Activated CD4-positive, alpha-beta memory T cell treated with anti-CD3 and anti-CD28 coated beads for 36 hours (primary cell): ENCODE results near the gene CLCN1. TPM values are rescaled to one million over a fixed set of nuclear protein-coding genes. Genes with fewer than 3 reads are reported as not detected.
A peak's percentile ranks its signal among the peaks of the same experiment; 100 is the strongest.

Source experiments
- CTCF ChIA-PET: fragments of 350-600 bp; sonication (Branson Sonifier 250); formaldehyde crosslinking; loops from one replicate; lab custom pipeline; 2021; ENCODE audit warnings: antibody characterized with exemption, inconsistent platforms; lab: Charles Lee
- POLR2A ChIA-PET: fragments of 350-600 bp; sonication (Branson Sonifier 250); formaldehyde crosslinking; loops from one replicate; lab custom pipeline; 2021; ENCODE audit warnings: antibody characterized with exemption; lab: Charles Lee
- DNase-seq: peaks from one replicate; pipeline ENCODE4 v3.0.0-alpha.2; 2020
- H3K27ac Mint-ChIP-seq: one replicate; pipeline ENCODE4 v1.8.0; 2021; ENCODE audit warnings: mixed read lengths
- H3K27me3 Mint-ChIP-seq: one replicate; pipeline ENCODE4 v1.8.0; 2021; ENCODE audit warnings: mixed read lengths
- H3K36me3 Mint-ChIP-seq: one replicate; pipeline ENCODE4 v1.8.0; 2021; ENCODE audit warnings: mixed read lengths
- H3K4me1 Mint-ChIP-seq: one replicate; pipeline ENCODE4 v1.8.0; 2021; ENCODE audit warnings: low read depth, mixed read lengths
- H3K4me3 Mint-ChIP-seq: one replicate; pipeline ENCODE4 v1.8.0; 2021; ENCODE audit warnings: mild to moderate bottlenecking, mixed read lengths
- H3K9me3 Mint-ChIP-seq: one replicate; pipeline ENCODE4 v1.8.0; 2021; ENCODE audit warnings: mixed read lengths
- intact Hi-C: fragments of 100-400 bp; cut with micrococcal nuclease; formaldehyde crosslinking; loops from one replicate; pipeline ENCODE4 v1.15.1; 2023
- total RNA-seq, 2 experiments: library from RNA; stranded (reverse); gene quantifications; one replicate each; pipeline ENCODE4 v1.2.3, GENCODE V29; 2021

Gene CLCN1
- total RNA-seq, 2 experiments from 2014 or later: 0.17 TPM; not detected in 1

DNA sequence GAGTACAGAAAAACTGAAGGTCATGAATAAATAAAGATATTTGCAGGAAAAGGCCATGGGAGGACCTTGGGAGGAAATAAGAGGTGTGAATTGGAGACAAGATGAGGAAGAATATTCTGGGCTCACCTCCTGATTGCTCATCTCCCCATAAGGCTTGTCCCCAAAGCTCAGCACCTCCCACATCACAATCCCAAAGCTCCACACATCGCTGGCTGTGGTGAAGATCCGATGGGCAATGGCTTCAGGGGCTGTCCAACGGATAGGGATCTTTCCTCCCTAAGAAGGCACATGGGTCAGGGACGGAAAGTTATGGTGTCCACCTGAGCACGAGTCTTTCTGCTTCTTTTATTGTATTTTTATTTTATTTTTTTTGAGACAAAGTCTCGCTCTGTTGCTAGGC lies 78.2 kb downstream of the CLCN1 start:
- Mint-ChIP-seq H3K9me3 (no peaks in the 10 kb centered on the region), H3K36me3 (peaks cover 16% of the 10 kb centered on the region), H3K4me3 (no peak overlapping the region), H3K27ac (no peak overlapping the region), H3K27me3 (no peaks in the 10 kb centered on the region), H3K4me1 (peaks cover 15% of the 10 kb centered on the region)
- CTCF ChIA-PET: interaction anchor here (1.7 kb wide), 1 partner anchor 21 kb away, joined by 4 read pairs; no protein-coding TSS in a partner anchor
- POLR2A ChIA-PET: interaction anchor here (1.0 kb wide), 1 partner anchor 10 kb away, joined by 5 read pairs; no protein-coding TSS in a partner anchor
- no peak for DNase-seq
- intact Hi-C loops: no loop called here

- peaks cover 10% of the 10 kb centered on the region for H3K36me3 Mint-ChIP-seq
- H3K27me3 Mint-ChIP-seq: no peaks in the 10 kb centered on the region
- H3K4me1 Mint-ChIP-seq: peaks cover 8% of the 10 kb centered on the region
- no peak for DNase-seq
- H3K9me3 Mint-ChIP-seq: no peaks in the 10 kb centered on the region
- H3K4me3 Mint-ChIP-seq: no peak overlapping the region
- intact Hi-C loops: no loop called here
- no peak overlapping the region for H3K27ac Mint-ChIP-seq
- CTCF ChIA-PET: interaction anchor here (2.0 kb wide), 1 partner anchor 11 kb away, joined by 5 read pairs; no protein-coding TSS in a partner anchor
- POLR2A ChIA-PET: no interaction called here
Measured at GRCh38 chr7:143394777-143395176, 78.9 kb downstream of the CLCN1 start.

GRCh38 chr7:143395187-143396149 lies 79.6 kb downstream of the CLCN1 start:
- no peak for DNase-seq
- ChIA-PET CTCF (interaction anchor here (2.0 kb wide), 1 partner anchor 12 kb away, joined by 5 read pairs; no protein-coding TSS in a partner anchor), POLR2A (interaction anchor here (0.8 kb wide), 1 partner anchor 11 kb away, joined by 3 read pairs; no protein-coding TSS in a partner anchor)
- Mint-ChIP-seq H3K27me3 (no peaks in the 10 kb centered on the region), H3K36me3 (peaks cover 3% of the 10 kb centered on the region), H3K4me1 (peaks cover 3% of the 10 kb centered on the region), H3K4me3 (no peak overlapping the region), H3K9me3 (no peaks in the 10 kb centered on the region), H3K27ac (peak overlapping the region; percentile 19)
- intact Hi-C loops: no loop called here

DNA sequence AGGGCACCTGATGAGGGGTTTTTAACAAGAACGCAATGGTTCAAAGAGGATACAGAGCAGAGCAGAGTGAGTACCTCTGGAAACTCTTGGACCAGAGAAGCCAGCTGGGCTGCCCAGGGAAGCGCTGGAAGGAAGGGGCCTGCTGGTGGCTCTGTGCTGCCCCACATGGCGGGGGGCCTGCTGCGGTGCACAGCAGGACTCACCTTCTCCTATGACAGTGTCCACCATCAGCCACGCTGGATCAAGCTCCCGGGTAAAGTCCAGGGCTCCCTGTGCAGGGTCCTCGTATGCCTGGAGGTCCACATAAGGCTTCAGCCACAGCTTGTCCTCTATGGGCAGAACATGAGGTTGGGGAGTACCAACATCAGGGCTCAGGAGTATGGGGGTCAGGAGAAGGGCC lies 80.3 kb downstream of the CLCN1 start:
- DNase-seq: no peak
- Mint-ChIP-seq H3K4me3 (no peak overlapping the region), H3K27me3 (no peaks in the 10 kb centered on the region), H3K9me3 (no peaks in the 10 kb centered on the region), H3K4me1 (peaks cover 3% of the 10 kb centered on the region), H3K36me3 (peaks cover 2% of the 10 kb centered on the region), H3K27ac (no peak overlapping the region)
- intact Hi-C loops: no loop called here
- POLR2A ChIA-PET: interaction anchor here (0.8 kb wide), 1 partner anchor 12 kb away, joined by 3 read pairs; no protein-coding TSS in a partner anchor
- CTCF ChIA-PET: interaction anchor here (2.0 kb wide), 1 partner anchor 13 kb away, joined by 5 read pairs; no protein-coding TSS in a partner anchor

DNA sequence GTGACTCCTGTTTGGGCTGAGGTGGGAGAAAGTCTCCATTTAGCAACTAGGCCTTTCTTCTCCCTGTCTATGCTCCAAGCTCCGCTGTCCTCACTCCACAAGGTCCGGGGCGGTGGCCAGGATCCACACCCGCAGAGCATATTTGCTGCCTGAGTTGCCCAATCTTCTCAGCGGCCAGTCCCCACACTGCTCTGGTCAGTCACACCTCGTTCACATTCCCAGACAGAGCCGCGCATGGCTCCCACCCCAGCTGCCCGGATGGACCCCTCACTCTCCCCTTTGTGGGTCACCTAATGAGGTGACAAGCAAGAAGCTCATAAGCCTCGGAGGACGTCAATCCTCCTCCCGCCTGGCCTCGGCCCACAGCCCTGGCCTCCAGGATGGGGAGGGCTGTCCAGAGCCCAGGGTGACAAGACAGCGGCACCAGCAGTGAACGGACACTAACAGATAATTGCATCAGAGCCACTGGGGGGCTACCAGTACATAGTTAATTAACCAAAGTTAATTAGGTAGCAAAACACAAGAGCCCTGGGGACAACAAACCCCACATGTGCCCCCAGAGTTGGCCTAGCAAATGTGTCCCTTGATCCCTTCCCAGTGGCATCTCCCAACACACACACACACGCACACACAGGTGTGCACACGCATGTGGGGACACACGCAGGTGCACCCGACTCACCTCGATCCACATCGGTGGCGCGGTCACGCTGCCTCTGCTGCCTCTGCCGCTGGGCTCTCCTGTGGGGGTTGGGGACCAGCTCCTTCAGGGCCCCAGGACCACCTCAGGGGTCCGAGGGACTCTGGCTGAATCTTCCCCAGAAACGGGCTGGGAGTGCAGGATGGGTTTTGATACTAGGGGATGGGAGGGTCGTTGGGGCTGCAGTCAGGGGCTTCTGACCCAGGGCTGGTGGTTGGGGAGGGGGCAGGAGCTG lies 81.0 kb downstream of the CLCN1 start:
- Mint-ChIP-seq H3K27me3 (no peaks in the 10 kb centered on the region), H3K27ac (no peak overlapping the region), H3K4me3 (no peak overlapping the region), H3K36me3 (no peaks in the 10 kb centered on the region), H3K9me3 (no peaks in the 10 kb centered on the region), H3K4me1 (peaks cover 3% of the 10 kb centered on the region)
- ChIA-PET CTCF (interaction anchor here (2.0 kb wide), 1 partner anchor 13 kb away, joined by 5 read pairs; no protein-coding TSS in a partner anchor), POLR2A (no interaction called here)
- intact Hi-C loops: no loop called here
- no peak for DNase-seq

GRCh38 chr7:143397710-143398530 lies 82.0 kb downstream of the CLCN1 start:
- no peaks in the 10 kb centered on the region for H3K9me3 Mint-ChIP-seq
- intact Hi-C loops: no loop called here
- H3K4me3 Mint-ChIP-seq: no peak overlapping the region
- CTCF ChIA-PET: no interaction called here
- H3K27me3 Mint-ChIP-seq: no peaks in the 10 kb centered on the region
- no peak overlapping the region for H3K27ac Mint-ChIP-seq
- DNase-seq: no peak
- POLR2A ChIA-PET: no interaction called here
- H3K4me1 Mint-ChIP-seq: peaks cover 5% of the 10 kb centered on the region
- no peaks in the 10 kb centered on the region for H3K36me3 Mint-ChIP-seq

- CTCF ChIA-PET: interaction anchor here (0.9 kb wide), 1 partner anchor 18 kb away, joined by 3 read pairs; no protein-coding TSS in a partner anchor
- intact Hi-C loops: no loop called here
- Mint-ChIP-seq H3K36me3 (no peaks in the 10 kb centered on the region), H3K4me3 (no peak overlapping the region), H3K9me3 (no peaks in the 10 kb centered on the region), H3K27me3 (no peaks in the 10 kb centered on the region), H3K27ac (no peak overlapping the region), H3K4me1 (peaks cover 8% of the 10 kb centered on the region)
- no peak for DNase-seq
- POLR2A ChIA-PET: no interaction called here
Measured at GRCh38 chr7:143398616-143399015, 82.7 kb downstream of the CLCN1 start.

GRCh38 chr7:143399151-143399550 lies 83.2 kb downstream of the CLCN1 start:
- CTCF ChIA-PET: interaction anchor here (0.9 kb wide), 1 partner anchor 19 kb away, joined by 3 read pairs; no protein-coding TSS in a partner anchor
- Mint-ChIP-seq H3K27me3 (no peaks in the 10 kb centered on the region), H3K27ac (no peak overlapping the region)

GRCh38 chr7:143399642-143400041 lies 83.7 kb downstream of the CLCN1 start:
- H3K27ac Mint-ChIP-seq: no peak overlapping the region
- H3K4me1 Mint-ChIP-seq: peaks cover 11% of the 10 kb centered on the region
- CTCF ChIA-PET: interaction anchor here (0.9 to 4.1 kb wide), 2 partner anchors 16 to 19 kb away, joined by 3 to 28 read pairs; no protein-coding TSS in a partner anchor
- H3K4me3 Mint-ChIP-seq: no peak overlapping the region
- POLR2A ChIA-PET: no interaction called here
- H3K36me3 Mint-ChIP-seq: no peaks in the 10 kb centered on the region
- H3K9me3 Mint-ChIP-seq: no peaks in the 10 kb centered on the region
- no peak for DNase-seq
- intact Hi-C loops: no loop called here
- no peaks in the 10 kb centered on the region for H3K27me3 Mint-ChIP-seq

More at GRCh38 chr7:143399151-143399550, 83.2 kb downstream of the CLCN1 start:
- Mint-ChIP-seq H3K9me3 (no peaks in the 10 kb centered on the region), H3K36me3 (no peaks in the 10 kb centered on the region), H3K4me1 (peaks cover 11% of the 10 kb centered on the region), H3K4me3 (no peak overlapping the region)
- intact Hi-C loops: no loop called here
- POLR2A ChIA-PET: no interaction called here
- DNase-seq: no peak

DNA sequence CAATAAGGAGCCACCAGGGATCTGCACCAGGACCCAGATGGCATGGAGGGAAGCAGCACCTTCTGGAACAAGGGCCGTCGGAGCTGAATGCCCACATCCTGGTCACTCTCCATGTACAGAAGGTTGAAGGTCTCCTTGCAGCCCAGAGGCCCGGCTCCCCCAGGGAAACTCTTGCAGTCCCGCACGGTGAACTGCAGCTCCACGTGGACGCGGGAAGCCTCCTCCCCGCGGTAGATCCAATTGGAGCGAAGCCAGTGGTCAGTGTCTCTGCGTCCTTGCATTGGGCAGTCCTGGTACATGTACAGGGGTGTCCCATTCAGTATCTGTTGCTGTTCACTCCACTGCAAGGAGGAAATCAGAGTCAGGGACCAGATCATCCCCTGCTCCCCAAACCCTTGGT lies 85.4 kb downstream of the CLCN1 start:
- DNase-seq: no peak
- Mint-ChIP-seq H3K4me3 (no peak overlapping the region), H3K36me3 (no peaks in the 10 kb centered on the region), H3K9me3 (no peaks in the 10 kb centered on the region), H3K27me3 (no peaks in the 10 kb centered on the region), H3K27ac (no peak overlapping the region), H3K4me1 (peaks cover 14% of the 10 kb centered on the region)
- intact Hi-C loops: no loop called here
- ChIA-PET POLR2A (no interaction called here), CTCF (interaction anchor here (1.6 to 4.1 kb wide), 2 partner anchors 15 to 102 kb away, joined by 4 to 28 read pairs; no protein-coding TSS in a partner anchor)
